ENCODE data around the gene IL1A.
"Not testable (repeated sequence)": the region's sequence is repeated elsewhere in the genome, so short reads cannot be mapped to it uniquely, and the experiment has no call there.

The IL1A gene, protein sequence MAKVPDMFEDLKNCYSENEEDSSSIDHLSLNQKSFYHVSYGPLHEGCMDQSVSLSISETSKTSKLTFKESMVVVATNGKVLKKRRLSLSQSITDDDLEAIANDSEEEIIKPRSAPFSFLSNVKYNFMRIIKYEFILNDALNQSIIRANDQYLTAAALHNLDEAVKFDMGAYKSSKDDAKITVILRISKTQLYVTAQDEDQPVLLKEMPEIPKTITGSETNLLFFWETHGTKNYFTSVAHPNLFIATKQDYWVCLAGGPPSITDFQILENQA

DNA sequence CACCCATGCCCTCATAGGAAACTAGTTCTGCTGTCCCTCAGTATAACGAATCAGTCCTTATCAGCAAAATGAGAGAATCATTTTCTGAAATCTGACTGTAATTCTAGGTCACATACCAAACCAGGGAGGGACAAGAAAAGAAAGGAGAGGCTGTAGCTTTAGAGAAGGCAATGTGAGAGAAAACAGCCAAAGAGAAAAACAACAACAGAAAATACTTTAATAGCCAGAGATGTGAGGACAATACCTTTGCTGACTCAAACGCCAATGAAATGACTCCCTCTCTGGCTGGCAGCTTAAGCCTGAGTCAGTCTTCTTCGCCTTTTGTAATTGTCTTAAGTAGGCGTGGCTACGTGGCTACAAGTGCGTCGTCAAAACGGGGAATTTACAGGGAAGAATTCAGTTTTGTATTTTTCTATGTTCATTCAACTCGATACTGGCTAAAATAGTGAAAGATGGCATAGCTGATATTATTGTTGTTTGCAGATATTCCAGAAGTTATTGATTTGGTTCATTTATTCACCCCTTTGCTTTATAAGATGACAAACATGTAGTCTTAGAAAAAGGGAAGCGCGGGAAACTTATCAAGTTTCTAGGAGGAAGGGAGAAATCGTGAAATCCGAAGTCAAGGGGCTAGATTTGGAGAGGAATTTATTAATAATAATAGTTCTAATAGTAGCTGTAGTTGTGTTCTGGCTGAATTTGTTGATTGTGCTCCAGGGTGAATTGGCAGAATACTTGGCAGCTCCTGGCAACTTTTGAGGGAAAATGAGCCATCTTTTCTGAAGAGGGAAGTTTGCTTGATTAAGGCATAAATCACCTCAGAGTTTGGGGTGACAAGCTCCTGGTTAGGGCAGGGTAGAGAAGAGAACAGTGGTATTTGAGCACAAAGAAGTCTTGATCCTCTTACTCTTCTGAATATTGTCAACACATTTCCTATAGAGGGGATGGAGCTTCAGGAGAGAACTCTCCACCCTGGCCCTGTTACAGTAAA lies at the start of gene IL1A:
TSS of gene IL1A (minus strand) at position 295 of the 991 bp plus-strand sequence. CDS start 723 bp downstream, outside the sequence.
- no peak for DNase-seq (ENCODE audit: low read depth in 2 of 3, low spot score in 2 of 3)

DNA sequence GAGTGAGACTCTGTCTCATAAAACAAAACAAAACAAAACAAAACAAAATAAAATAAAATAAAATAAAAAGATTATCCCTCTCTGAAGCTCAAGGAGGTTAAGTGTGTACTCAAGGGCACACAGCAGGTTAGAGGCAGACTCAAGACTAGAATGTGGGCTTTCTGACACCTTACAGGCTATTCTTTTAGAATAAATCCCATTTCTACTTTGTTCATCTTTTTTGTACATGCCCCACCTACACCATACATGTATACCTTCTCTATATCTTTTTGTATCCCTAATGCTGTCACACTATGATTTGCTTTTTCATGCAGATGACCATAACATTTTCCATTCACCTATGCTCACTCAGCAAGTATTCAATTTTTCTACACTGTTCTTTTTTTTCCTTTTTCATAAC lies 49.7 kb upstream of the IL1A start:
- no peak for DNase-seq (ENCODE audit: low read depth in 2 of 3, low spot score in 2 of 3)

DNA sequence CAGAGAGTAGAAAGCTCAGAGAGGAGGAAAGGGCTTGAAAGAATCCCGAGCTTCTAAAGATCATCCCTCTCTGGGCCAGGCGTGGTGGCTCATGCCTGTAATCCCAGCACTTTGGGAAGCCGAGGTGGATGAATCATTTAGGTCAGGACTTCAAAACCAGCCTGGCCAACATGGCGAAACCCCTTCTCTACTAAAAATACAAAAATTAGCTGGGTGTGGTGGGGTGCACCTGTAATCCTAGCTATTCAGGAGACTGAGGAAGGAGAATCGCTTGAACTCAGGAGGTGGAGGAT lies 49.3 kb upstream of the IL1A start:
- DNase-seq (ENCODE audit: low read depth in 2 of 3, low spot score in 2 of 3), result not testable (repeated sequence)

DNA sequence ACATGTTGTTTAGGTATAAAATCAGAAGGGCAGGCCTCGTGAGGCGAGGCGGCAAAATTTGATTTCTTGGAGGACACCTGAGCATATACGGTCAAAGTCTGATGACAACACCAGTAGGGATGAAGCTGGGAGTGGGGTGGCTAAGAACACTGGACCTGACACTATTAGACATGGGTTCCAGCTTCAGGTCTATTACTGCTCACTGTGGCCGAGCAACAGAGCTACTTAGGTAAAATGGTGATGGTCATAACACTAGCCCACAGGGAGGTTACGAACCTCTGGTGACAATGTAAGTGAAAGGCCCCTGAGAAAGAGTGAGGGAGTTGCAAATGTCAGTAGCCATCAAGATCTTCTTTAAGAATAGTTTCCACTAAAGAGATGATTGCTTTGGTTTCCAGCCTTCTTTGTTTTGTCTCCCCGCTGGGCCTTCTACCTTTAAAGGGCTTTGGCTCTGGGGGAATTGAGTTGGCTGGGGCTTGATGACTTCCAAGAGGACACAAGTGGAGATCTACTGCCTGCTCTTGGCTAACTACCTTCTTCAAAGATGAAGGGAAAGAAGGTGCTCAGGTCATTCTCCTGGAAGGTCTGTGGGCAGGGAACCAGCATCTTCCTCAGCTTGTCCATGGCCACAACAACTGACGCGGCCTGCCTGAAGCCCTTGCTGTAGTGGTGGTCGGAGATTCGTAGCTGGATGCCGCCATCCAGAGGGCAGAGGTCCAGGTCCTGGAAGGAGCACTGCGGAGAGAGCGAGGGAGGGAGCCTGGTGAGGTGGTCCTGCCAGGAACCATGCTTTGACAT lies 48.7 kb upstream of the IL1A start:
- no peak for DNase-seq (ENCODE audit: low read depth in 2 of 3, low spot score in 2 of 3)

DNA sequence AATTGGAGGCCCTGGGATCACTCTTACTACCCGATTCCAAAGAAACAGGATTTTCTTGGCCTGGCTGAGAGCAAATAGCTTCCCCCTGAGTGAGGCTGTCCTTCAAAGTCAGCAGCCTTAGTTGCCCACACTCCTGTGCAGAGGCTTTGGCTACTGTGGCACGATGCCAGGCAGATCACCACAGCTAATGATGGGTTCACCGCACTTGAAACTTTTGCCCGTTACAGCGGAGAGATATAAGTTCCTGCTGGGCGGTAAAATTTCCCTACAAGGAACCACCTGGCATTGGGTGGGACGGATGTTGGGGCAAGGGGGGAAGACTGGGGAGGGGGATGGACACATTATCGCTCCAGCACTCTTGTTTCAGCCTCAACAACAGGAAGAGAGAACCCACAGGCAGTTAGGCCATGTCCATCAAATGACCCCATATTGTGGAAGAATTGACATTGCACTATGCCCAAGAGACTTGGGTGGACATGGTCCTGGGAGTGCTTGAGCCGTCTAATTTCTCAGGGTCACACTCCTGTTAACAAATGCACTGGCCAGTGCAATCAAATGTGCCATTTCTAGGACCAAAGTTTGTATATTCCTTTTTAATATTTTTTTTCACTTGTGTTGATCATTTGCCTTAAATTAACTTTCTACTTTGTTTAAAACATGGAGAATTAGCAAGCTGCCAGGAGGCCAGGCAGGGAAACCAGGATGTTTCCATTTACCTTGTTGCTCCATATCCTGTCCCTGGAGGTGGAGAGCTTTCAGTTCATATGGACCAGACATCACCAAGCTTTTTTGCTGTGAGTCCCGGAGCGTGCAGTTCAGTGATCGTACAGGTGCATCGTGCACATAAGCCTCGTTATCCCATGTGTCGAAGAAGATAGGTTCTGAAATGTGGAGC lies 47.9 kb upstream of the IL1A start:
- no peak for DNase-seq (ENCODE audit: low read depth in 2 of 3, low spot score in 2 of 3)

DNA sequence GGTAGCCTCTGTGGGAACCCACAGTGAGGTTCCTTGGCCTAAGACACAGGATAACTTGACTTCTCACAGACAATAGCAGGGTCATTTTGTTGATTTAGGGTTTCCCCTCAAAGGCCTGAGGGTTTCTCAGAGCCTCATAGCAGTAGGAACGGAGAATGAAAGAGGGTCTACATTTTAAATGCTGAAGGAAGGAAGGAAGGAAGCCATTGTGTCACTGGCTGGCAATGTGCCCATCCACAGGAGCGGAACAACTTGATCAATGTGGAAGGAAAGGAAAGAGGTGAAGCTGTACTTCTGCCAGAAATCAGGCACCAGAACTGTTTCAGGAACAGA lies 47.2 kb upstream of the IL1A start:
- DNase-seq (ENCODE audit: low read depth in 2 of 3, low spot score in 2 of 3), result no peak

DNA sequence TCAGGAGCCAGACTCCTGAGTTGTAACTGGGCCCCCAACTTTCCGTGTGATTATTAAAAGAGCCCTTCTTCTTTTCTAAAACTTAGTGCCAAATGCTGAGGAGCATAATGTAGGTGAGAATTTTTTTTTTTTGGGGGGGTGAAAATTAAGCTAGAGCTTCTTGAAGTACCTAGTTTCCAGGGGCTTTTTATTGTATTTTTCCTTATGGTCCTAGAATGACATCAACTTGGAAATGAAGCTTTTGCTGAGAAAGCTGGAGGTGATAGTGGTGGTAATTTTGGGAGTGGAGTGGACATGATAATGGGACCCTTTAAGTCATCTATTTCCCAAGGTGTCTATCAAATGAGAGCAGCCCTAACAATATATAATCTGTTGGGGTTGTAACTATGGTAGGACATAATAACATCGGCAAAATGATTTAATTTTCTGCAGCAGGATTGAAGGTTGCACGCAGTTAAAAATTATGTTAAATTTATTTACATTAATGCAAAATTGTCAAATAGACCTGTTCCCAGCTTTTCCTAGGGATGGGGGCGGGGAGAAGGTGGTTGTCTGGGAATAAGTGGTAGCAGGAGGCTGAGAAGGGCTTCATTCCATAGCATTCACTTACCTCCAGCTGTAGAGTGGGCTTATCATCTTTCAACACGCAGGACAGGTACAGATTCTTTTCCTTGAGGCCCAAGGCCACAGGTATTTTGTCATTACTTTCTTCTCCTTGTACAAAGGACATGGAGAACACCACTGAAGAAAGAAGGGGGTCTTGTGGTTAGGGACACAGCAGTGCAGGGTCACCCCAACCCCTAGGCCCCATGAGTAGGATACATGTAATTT lies 46.6 kb upstream of the IL1A start:
- no peak for DNase-seq (ENCODE audit: low read depth in 2 of 3, low spot score in 2 of 3)

DNA sequence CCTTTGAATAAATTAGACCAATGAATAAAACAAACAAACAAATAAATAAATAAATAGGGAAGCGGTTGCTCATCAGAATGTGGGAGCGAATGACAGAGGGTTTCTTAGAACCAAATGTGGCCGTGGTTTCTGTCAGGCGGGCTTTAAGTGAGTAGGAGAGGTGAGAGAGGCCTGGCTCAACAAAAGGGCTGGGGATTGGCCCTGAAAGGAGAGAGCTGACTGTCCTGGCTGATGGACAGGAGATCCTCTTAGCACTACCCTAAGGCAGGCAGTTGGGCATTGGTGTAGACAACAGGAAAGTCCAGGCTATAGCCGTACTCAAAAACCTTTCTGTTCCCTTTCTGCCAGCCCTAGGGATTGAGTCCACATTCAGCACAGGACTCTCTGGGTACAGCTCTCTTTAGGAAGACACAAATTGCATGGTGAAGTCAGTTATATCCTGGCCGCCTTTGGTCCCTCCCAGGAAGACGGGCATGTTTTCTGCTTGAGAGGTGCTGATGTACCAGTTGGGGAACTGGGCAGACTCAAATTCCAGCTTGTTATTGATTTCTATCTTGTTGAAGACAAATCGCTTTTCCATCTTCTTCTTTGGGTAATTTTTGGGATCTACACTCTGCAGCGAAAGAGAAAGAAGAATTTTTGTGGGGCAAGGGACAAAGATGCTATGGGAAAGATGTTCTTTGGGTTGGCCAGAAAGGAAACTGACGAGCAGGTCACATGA lies 45.8 kb upstream of the IL1A start:
- no peak for DNase-seq (ENCODE audit: low read depth in 2 of 3, low spot score in 2 of 3)

DNA sequence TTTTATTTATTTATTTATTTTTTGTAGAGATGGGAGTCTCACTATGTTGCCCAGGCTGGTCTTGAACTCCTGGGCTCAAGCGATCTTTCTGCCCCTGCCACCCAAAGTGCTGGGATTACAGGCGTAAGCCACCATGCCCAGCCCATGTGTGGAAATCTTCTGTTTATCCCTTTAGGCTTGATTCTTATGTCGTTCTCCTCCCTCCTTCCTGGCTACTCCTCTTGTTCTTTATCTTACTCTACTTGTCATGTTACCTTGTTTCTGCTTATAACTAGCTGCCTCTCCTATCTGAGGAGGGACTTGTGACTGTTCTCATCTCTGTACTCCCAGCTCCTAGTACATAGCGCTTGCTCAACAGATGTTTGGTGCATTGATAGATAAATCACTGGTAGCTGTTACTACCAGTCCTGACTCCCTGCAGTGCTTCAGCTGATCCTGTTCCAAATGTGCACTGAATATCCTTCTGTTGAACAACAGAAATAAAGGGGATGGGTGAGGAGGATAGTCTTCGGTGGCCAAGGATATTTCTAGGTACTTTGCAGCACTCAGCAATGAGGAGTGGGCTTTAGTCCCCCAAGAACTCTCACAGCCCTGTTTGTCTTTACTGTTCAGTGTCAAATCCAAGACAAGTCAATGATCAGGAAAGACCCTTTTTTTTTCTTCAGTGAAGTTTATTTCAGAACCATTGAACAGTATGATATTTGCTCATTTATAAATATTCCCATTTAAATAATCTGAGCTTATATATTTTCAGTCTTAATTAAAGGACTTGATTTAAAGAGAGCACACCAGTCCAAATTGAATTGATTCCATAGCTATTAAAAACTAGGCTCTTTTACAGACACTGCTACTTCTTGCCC lies 45.0 kb upstream of the IL1A start:
- no peak for DNase-seq (ENCODE audit: low read depth in 2 of 3, low spot score in 2 of 3)

DNA sequence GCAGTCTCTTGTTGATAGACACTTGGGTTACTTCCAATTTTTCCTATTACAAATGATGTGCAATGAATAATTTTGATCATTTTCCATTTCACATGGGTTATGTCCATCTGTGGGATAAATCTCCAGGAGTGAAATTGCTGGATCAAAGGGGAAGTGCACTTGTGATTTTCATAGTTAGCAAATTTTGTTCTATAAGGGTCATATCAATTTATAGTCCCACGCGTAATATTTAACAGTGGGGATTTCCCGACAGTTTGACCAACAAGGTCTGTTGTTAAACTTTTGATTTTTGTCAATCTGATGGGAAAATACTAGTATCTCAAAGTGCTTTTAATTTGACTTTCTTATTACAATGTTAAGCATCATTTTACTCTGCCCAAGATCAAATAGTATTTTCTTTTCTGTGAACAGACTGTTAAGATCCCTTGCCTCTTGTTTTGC lies 44.0 kb upstream of the IL1A start:
- DNase-seq (ENCODE audit: low read depth in 2 of 3, low spot score in 2 of 3), result no peak

DNA sequence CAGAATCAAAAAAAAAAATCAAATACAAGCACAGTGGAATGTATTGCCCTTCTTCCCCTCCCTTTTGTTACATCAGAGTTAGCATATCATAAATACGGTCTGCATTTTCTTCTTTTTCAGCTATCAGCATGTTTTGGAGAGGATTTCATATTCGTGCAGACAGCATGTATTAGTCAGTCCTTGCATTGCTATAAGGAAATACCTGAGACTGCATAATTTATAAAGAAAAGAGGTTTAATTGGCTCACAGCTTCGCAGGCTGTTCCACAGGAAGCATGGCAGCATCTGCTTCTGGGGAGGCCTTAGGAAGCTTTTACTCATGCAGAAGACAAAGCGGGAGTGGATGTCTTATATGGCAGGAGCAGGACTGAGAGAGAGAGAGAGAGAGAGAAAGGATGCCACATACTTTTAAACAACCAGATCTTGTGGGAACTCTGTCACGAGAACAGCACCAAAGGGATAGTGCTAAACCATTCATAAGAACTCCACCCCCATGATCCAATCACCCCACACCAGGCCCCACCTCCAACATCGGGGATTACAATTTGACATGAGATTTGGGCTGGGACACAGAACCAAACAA lies 43.4 kb upstream of the IL1A start:
- no peak for DNase-seq (ENCODE audit: low read depth in 2 of 3, low spot score in 2 of 3)

DNA sequence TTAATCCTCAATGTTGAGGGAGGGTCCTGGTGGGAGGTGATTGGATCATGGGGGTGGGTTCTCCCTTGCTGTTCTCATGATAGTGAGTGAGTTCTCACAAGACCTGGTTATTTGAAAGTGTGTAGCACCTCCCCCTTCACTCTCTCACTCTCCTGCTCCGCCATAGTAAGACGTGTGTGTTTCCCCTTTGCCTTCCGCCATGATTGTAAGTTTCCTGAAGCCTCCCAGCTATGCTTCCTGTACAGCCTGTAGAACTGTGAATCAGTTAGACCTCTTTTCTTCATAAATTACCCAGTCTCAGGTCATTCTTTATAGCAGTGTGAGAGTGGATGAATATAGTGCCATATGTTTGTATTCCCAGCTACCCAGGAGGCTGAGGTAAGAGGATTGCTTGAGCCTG lies 42.7 kb upstream of the IL1A start:
- no peak for DNase-seq (ENCODE audit: low read depth in 2 of 3, low spot score in 2 of 3)

DNA sequence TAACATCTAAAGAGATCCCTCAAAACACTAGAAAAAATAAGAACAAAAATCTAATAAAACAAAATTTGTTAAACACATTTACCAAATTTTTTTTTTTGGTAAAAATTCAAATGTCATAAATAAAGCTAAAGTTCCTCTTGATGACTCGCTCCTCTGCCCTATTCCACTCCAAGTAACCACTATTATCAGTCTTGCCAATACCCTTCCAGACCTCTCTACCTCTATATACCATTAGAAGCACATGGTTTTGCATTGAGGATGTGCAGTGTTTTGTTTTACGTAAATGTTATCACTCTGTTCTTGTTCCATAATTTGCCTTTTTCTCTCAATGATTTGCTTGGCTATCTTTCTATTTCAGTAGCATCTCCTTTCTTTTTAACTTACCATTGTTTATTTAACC lies 41.4 kb upstream of the IL1A start:
- no peak for DNase-seq (ENCODE audit: low read depth in 2 of 3, low spot score in 2 of 3)

DNA sequence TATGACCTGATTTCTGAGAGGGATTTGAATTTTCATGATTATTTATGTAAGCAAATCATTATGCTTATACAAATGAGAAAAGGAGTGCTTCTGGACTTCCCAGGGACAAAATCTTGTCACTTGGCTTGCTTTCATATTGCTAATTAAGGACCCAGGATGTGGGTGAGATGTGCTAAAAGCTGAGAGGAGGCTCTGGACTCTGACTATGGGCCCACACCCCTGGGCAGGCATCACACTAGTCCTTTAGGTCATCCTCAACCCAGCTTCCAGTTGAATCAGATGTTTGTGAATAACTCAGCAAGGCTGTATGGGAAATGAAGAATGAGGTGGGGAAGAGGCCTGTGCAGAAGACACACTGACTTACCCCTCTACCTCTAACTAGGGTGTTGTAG lies 40.4 kb upstream of the IL1A start:
- DNase-seq (ENCODE audit: low read depth in 2 of 3, low spot score in 2 of 3), result no peak

DNA sequence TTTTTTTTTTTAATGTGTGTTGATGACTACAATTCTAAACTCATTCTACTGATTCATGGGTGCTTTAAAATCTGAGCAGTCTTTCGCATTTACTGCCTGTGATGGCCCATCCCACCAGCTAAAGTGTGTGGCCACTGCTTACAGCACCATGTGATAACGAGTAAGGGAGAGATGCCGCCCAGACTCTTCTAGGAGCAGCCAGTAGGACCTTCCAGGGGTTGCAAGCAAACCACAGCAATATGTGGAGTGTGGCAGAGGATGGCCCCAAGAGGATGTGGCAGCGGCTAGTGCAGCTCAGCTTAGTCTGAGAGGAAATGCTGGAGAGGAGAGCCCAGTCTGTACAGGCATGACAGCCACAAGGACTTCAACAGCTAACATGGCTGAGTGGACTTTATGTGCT lies 37.4 kb upstream of the IL1A start:
- peak in 2 of 3 experiments; percentile 4 to 12 for DNase-seq (ENCODE audit: low read depth in 2 of 3, low spot score in 2 of 3)

DNA sequence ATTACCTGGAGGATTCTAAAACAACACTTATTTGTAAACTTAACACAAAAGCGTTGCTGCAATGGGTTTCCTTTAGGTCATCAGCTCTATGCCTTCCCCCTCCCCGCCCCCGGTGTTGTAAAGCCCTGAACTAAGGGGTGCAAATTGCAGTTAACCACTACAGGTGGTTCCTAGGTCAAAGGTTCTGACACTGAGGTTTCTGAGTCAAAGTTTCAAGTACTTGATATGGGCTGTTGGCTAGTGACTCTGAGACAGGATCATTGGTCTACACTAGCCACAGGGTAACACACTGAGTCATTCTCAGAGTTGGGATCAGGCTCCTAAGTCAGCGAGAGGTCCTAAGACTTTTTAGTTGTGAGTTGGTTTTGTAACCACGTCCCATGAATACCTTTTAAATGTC lies 36.8 kb upstream of the IL1A start:
- peak; percentile 13 to 32 (median 26) for DNase-seq (ENCODE audit: low read depth in 2 of 3, low spot score in 2 of 3)

DNA sequence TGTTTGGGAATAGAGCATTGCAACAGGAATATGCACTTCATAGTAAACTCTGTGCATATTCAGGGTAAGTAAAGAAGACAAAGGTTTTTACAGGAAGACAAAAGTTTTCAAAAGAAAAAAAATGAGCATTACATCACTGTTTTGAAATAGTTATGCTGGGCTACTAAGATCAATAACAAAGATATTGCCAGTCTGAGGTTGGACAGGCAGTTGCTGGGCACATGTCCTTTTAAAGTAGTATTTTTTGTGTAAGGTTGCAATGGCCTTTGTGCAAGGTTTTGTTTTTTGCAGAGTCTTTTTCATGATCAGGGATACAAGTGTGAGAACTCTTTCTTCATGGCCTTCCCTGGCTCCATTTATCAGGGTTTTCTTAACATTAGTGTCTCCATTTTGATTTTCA lies 36.0 kb upstream of the IL1A start:
- no peak for DNase-seq (ENCODE audit: low read depth in 2 of 3, low spot score in 2 of 3)

DNA sequence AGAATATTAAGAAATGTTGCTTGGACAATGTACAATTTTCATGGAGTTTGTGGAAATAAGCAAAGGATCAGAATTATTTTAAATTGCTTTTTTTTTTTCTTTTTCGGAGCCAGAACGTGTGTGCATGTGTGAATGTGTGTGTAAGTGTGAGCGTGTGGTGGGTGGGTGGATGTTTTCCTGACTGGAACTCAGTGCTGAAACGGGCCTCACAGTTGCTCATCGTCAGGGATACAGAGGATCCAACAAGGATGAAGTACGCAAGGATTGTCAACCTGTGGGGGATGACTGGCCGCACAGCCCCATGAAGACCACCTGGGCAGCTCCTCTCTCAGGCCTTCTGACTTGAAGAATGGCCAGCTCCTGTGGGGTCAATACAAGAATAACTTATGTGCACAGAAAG lies 34.8 kb upstream of the IL1A start:
- DNase-seq (ENCODE audit: low read depth in 2 of 3, low spot score in 2 of 3), result no peak
